Vagina (tissue), 2 donors: Measurements from ENCODE around the gene CETN1. TPM values are rescaled to one million over a fixed set of nuclear protein-coding genes. Genes with fewer than 3 reads are reported as not detected.

ENCODE experiments used
- DNase-seq, 2 donors: peaks; one replicate each; pipeline ENCODE4 v3.0.0-alpha.2; 2017; ENCODE audit errors: extremely low spot score in 2 of 2
- H3K27ac ChIP-seq: fragments of 200-600 bp; sonication (generic); one replicate; pipeline ENCODE4 v1.5.1; 2019
- H3K27me3 ChIP-seq: fragments of 200-600 bp; sonication (generic); one replicate; pipeline ENCODE4 v1.5.1; 2019
- H3K36me3 ChIP-seq, 2 donors: fragments of 200-600 bp; sonication (generic); one replicate each; pipeline ENCODE4 v1.5.1; 2017 to 2019
- H3K4me1 ChIP-seq: fragments of 200-600 bp; sonication (generic); one replicate; pipeline ENCODE4 v1.5.1; 2019
- H3K4me3 ChIP-seq, 2 donors: fragments of 200-600 bp; sonication (generic); 1 replicate in 1 of 2; 2 replicates in 1 of 2; pipeline ENCODE4 v1.5.1; 2016 to 2019
- H3K9me3 ChIP-seq: fragments of 200-600 bp; sonication (generic); one replicate; pipeline ENCODE4 v1.5.1; 2019
- POLR2A ChIP-seq, 2 donors: fragments of 450-650 bp; IDR thresholded peaks; one replicate each; pipeline ENCODE4 v1.6.1; 2017; ENCODE audit warnings: antibody characterized with exemption in 2 of 2, mild to moderate bottlenecking in 2 of 2, moderate library complexity in 2 of 2
- POLR2AphosphoS5 ChIP-seq, 2 donors: sonication (generic); formaldehyde crosslinking; IDR thresholded peaks; one replicate each; pipeline ENCODE4 v1.9.0; 2017; ENCODE audit warnings: antibody characterized with exemption in 2 of 2, mild to moderate bottlenecking in 2 of 2, low read depth in 1 of 2; ENCODE audit not compliant: insufficient read depth in 1 of 2
- intact Hi-C: fragments of 100-400 bp; cut with DNase I; formaldehyde crosslinking; loops from one replicate; pipeline ENCODE4 v1.15.1; 2023
- total RNA-seq: library from RNA; depleted of rRNA; stranded (reverse); fragments of >200 nt; gene quantifications from one replicate; pipeline ENCODE4 v1.2.3, GENCODE V29; 2016
- TF ChIP-seq, protein P1 (sequence below), 3 experiments: fragments of 450-650 bp in 2 of 3; fragments of 200-600 bp in 1 of 3; sonication (generic) in 1 of 3; IDR thresholded peaks; one replicate each; pipeline ENCODE4 v1.5.1; 2017 to 2019; ENCODE audit warnings: antibody characterized with exemption in 3 of 3, mild to moderate bottlenecking in 2 of 3, moderate library complexity in 2 of 3

The CETN1 gene
- total RNA-seq, 1 donor from 2014 or later = not detected

DNA sequence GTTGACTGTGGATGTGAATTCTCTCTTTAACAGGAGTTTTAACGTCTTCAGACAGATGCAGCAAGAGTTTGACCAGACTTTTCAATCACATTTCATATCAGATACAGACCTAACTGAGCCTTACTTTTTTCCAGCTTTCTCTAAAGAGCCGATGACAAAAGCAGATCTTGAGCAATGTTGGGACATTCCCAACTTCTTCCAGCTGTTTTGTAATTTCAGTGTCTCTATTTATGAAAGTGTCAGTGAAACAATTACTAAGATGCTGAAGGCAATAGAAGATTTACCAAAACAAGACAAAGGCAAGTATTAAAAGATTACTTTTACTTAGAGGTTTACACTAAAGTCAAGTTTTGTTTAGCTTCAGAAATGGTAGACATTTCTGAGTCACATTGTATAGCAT lies 47.1 kb downstream of the CETN1 start:
- DNase-seq = no peak

DNA sequence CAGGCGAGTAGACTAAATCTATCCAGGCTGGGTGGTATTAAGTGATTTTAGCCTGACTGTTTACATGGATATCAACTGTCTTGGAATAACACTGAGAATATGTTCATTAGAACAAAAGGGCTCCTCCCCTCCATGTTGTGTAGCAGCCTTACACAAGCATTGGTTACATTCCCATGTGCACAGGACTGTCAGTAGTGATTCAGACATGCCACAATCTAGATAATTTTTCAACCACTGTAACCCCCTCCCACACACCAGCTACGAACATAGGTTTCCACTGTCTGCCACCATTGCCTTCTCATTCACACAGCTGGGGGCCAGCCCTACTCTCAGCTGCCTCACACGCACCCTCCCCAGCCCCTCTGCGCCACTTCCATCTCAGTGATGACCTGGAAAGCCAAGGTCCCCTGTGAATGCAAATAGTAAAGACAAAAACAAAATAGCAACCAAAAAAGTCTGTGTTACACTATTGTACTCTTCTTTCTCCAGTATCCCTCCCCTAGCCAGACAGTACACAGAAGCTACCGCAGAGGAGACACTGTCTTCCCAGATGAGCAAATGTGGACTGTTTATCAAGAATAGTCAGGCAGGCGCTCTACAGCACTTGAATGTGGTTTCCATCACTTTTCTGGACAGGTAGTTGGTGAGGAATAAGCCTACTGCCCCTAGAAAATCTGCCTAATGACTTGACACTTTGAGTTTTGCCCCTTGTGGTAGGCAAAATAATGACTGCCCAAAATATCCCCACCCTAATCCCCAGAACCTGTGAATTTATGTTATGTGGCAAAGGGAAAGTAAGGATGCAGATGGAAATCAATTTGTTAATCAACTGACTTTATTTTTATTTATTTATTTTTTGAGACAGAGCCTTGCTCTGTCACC lies 49.3 kb downstream of the CETN1 start:
- H3K27me3 ChIP-seq = no peaks in the 10 kb centered on the region
- intact Hi-C loops = loop anchor here (10.0 kb wide), 1 partner anchor 205 kb away; no protein-coding TSS in a partner anchor
- no peak overlapping the region for H3K4me3 ChIP-seq
- H3K4me1 ChIP-seq = no peaks in the 10 kb centered on the region
- H3K9me3 ChIP-seq = no peaks in the 10 kb centered on the region
- H3K27ac ChIP-seq = no peak overlapping the region
- no peaks in the 10 kb centered on the region for H3K36me3 ChIP-seq
- TF ChIP-seq POLR2AphosphoS5 (IDR thresholded peaks at IDR 0.05; ENCODE audit: insufficient read depth in 1 of 2, low read depth in 1 of 2) (no peak), POLR2A (IDR thresholded peaks at IDR 0.05) (no peak)
- TF ChIP-seq, protein P1, sequence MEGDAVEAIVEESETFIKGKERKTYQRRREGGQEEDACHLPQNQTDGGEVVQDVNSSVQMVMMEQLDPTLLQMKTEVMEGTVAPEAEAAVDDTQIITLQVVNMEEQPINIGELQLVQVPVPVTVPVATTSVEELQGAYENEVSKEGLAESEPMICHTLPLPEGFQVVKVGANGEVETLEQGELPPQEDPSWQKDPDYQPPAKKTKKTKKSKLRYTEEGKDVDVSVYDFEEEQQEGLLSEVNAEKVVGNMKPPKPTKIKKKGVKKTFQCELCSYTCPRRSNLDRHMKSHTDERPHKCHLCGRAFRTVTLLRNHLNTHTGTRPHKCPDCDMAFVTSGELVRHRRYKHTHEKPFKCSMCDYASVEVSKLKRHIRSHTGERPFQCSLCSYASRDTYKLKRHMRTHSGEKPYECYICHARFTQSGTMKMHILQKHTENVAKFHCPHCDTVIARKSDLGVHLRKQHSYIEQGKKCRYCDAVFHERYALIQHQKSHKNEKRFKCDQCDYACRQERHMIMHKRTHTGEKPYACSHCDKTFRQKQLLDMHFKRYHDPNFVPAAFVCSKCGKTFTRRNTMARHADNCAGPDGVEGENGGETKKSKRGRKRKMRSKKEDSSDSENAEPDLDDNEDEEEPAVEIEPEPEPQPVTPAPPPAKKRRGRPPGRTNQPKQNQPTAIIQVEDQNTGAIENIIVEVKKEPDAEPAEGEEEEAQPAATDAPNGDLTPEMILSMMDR (IDR thresholded peaks at IDR 0.05) = no peak
- no peak for DNase-seq

More for the DNA sequence above, 47.1 kb downstream of the CETN1 start:
- no peak overlapping the region for H3K27ac ChIP-seq
- no peak for TF ChIP-seq POLR2A (IDR thresholded peaks at IDR 0.05)
- TF ChIP-seq, protein P1 (IDR thresholded peaks at IDR 0.05) = no peak
- no peak for TF ChIP-seq POLR2AphosphoS5 (IDR thresholded peaks at IDR 0.05; ENCODE audit: insufficient read depth in 1 of 2, low read depth in 1 of 2)
- H3K9me3 ChIP-seq = no peaks in the 10 kb centered on the region
- H3K4me3 ChIP-seq = no peak overlapping the region
- no peaks in the 10 kb centered on the region for H3K4me1 ChIP-seq
- no peaks in the 10 kb centered on the region for H3K27me3 ChIP-seq
- no peaks in the 10 kb centered on the region for H3K36me3 ChIP-seq
- intact Hi-C loops = loop anchor here (10.0 kb wide), 1 partner anchor 208 kb away; no protein-coding TSS in a partner anchor

DNA sequence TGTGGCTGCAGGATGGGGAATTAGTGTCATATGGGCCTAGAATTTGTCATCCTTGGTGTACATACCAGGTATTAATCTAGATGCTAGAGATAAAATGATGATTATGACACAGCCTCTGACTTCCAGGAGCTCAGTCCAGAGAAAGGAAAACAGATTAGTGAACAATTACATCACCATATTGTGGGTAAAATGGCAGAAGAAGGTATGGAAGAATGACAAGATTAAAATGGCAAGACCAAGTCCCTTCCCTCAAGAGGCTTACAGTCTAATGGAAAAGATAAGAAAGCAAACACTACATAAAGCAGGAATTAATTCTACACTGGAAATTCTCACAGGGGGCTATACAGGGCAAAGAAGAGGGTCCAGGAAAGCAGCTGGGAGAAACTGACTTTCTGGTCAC lies 51.4 kb downstream of the CETN1 start:
- TF ChIP-seq, protein P1 (IDR thresholded peaks at IDR 0.05) = no peak
- TF ChIP-seq POLR2AphosphoS5 (IDR thresholded peaks at IDR 0.05; ENCODE audit: insufficient read depth in 1 of 2, low read depth in 1 of 2) = no peak
- TF ChIP-seq POLR2A (IDR thresholded peaks at IDR 0.05) = no peak
- H3K27me3 ChIP-seq = no peaks in the 10 kb centered on the region
- H3K36me3 ChIP-seq = no peaks in the 10 kb centered on the region
- no peaks in the 10 kb centered on the region for H3K9me3 ChIP-seq
- intact Hi-C loops = no loop called here
- H3K4me3 ChIP-seq = no peak overlapping the region
- no peak for DNase-seq
- H3K4me1 ChIP-seq = no peaks in the 10 kb centered on the region
- no peak overlapping the region for H3K27ac ChIP-seq

Other genes with a start within 250 kb of the CETN1 start
- 18.9 TPM for gene COLEC12, start 79.7 kb upstream of the CETN1 start, total RNA-seq
- gene CLUL1, start 16.6 kb downstream of the CETN1 start, total RNA-seq = not detected
- gene TYMS, start 77.3 kb downstream of the CETN1 start, total RNA-seq = 11.3 TPM
- 53.5 TPM for gene ENOSF1, start 132.2 kb downstream of the CETN1 start, total RNA-seq
- 92.1 TPM for gene YES1, start 231.9 kb downstream of the CETN1 start, total RNA-seq